HG03439 (cell line): Measurements from ENCODE around the gene KTN1.
A peak's percentile ranks its signal among the peaks of the same experiment; 100 is the strongest.

Source experiments
- ATAC-seq: cut with Tn5 transposase; IDR thresholded peaks from one replicate; pipeline ENCODE4 v1.9.1; 2021; ENCODE audit warnings: mild to moderate bottlenecking, moderate library complexity; ENCODE audit not compliant: unreplicated experiment

Gene KTN1

DNA sequence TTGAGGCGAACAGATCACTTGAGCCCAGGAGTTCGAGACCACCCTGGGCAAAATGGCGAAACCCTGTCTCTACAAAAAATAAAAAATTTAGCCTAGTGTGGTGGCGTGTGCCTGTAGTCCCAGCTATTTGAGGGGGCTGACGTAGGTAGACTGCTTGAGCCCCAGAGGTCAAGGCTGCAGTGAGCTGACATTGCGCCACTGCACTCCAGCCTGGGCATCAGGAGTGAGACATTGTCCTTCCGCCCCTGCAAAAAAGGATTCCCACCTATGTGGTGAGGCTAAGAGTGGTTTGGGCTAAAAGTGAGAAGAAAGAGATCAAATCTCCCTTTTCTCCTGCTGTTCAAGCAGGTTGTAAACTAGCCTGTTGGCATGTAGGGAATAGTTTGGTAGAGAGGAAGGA, 5.0 kb upstream of the KTN1 start:
- no peak for ATAC-seq

DNA sequence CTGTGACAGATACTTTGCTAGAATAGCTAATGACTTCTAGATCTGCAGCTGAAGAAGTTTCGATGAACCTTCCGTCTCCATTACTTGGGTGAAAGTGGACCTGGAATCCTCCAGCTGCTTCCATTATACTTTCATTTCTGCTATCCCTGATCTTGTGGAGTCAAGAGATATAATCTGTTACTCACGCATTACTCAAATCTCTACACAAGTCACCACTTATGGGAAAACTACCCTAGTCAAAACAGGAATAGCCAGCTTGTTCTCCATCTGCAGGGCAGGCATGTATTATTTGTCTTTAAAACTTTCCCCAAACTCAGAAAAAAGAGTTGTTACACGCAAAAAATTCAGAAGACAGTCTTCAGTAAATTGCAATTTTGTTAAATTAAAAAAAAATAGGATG, 2.8 kb upstream of the KTN1 start:
- no peak for ATAC-seq

DNA sequence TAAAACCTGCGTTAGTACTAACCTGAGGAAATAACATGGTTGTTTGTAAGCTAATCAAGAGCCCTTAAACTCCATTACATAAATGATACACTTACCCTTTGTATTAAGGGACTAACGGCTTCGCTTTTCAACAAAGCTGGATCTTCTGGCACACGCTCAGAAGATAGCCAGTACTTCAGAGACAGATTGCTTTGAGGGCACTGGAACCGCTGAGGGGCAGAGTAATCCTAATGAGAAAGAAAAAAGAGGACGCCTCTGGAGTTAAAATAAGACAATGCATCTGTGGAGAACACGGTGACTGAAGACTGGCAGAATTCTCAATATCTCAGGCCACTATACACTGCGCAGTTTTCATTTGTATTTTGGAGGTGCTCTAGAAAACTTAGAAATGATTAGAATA, 1.5 kb upstream of the KTN1 start:
- ATAC-seq = no peak

DNA sequence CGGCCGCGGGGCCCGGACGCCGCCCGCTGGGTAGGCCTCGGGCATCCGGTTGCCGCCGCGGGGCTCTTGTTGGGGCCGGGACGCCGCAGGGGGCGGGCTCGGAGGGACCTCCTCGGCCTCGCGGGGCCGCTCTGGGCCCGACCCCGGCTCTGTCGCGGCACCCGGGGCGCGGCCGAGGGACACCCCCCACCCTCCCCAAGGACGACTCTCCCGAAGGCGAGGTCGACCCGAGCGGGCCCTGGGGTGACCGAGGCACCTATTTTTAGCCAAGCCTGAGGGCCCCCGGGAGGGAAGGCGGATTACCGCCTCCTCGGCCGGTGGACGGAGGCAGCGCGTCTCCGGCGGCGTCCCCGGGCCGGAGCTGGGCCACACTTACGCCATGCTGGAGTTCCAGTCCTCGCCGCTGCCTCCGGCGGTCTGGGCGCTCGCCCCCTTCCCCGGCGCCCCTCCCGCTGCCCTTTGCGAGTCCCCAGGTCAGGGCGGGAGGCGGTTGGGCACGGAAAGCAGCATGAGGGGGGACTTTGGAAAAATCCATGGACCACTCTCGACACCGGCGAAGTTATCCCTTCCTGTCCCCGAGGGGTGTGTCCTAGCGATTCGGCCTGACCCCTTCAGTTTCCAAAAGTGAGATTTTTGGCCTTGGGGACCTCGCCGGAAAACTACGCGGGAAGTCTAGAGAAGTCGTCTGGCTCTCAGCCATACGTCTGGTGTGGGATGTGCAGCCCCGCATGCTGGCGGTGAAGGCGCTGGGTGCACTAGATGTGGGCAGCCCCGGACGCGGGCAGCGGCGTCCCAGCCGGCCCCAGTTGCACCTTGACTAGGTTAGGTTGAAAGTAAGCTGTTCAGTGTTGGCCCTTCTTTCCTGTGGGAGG, 699 bp downstream of the KTN1 start:
- ATAC-seq = peak; percentile 53

DNA sequence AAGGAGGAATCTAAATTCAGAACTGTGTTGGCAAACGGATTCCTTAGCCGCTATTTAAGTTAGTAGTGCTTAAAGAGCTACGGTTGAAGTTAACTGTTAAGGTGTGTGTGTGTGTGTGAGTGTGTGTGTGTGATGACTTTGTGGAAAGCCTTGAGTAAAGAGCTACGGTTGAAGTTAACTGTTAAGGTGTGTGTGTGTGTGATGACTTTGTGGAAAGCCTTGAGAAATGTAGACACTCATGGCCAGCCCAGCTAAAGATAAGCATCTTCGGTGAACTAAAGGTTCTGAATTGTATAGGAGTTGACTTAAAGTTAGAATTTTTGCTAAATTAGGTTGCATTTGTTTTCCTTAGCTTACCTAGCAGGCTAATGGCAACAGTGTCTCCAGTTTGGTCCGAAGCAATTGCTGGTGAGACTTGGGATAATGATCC, 1.4 kb downstream of the KTN1 start:
- ATAC-seq = peak; percentile 0

DNA sequence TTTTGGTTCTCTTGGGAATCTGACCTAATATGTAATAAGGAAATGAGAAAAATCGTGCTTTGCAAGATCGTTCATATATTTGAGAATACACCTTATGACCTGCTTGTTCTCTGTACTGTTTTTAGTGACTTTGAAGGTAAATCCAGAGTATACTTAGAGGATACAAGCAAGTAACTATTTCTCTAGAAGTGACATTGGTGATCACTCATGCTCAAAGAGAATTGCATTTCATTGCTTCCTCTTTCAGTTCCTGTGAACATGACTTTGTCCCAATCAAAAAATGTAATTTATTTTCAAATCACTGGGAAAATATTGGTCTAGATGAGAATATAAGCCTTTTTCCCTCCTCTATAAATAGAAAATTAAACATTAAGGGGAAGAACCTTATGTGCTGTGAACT, 2.7 kb downstream of the KTN1 start:
- ATAC-seq = no peak

DNA sequence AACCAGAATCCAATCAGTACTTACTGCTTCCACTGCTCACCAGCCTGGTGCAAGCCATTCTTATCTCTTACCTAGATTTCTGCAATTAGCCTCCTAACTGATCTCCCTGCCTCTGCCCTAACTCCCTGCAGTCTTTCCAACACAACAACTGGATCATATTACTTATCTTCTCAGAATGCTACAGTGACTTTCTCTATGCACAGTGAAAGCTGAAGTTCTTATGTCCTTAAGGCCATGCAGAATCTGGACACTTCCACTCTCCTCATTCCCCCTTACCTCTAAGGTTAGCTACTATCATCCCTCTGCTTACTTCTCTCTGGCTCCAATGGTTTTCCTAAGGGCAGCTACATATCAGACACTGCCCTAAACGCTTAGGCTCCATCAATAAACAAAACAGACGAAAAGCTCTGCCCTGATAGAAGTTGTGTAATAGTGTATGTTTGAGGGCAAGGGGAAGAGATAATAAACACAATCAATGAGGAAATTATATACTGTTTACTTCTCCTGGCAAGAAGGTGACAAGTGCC, 4.0 kb downstream of the KTN1 start:
- no peak for ATAC-seq

DNA sequence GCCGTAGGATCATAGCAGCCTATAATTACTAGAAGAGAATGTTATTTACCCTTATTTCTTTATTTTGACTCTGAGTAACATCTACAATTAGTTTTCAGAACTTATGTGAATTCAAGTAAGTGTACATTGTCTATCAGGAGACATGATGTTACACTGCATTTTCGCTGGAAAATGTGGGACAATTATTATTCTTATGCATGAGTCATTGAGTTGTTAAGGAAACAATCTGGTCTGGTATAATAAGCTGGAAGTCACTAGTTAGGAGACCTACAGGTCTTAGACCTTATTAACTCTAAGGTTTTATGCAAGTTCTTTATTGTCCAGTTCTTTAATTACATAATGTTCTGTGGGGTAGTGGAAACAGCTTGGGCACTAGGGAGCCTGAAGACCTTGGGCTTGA, 5.8 kb downstream of the KTN1 start:
- ATAC-seq = no peak

DNA sequence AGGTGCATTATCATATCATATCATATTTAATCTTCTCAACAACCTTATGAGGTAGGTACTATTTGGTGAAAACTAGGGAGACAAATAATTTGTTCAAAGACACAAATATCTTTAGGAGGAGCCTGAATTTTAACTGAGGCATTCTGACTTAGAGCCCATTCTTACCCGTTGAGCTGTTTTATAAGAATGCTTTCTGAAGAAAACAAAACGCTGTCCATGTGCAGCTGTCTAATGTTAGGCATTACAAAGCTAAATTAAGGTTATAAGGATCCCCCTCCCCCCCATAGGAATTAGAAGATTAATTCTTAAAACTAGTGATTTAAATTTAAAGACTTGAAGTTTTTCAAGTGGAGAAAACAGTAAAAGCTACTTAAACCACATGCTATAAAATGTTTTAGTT, 6.4 kb downstream of the KTN1 start:
- no peak for ATAC-seq

DNA sequence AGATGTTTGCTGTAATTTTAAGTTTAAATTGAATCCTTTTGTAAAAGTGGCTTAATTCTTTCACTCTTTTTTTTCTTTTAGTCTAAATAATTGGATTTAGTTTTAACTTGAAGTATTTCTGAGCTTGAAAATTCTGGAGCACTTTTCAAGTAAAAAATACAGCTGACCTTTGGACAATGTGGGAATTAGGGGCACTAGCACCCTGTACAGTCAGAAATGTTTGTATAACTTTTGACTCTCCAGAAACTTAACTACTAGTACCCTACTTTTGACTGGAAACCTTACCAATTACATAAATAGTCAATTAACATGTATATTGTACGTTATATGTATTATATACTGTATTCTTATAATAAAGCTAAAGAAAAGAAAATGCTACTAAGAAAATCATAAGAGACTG, 7.8 kb downstream of the KTN1 start:
- ATAC-seq = no peak

DNA sequence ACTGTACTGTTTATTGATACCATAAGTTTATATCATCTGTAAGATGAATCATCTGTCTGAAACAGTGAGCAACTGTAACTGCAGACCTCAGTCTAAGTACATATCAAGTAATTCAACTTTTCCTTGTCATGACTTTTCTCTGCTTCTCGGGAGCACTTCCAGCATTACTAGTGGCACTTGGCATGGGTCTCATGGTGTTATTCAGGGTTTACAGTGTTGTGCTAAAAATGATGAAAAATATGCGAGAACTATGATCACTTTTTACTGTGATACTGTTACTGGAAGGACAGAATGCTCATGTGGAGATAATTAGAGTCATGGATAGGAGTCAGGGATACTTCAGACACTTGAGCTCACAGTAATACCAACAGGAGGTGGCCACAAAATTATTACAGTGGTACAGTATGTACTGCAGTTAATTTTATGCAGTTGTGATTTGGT, 8.3 kb downstream of the KTN1 start:
- ATAC-seq = no peak

DNA sequence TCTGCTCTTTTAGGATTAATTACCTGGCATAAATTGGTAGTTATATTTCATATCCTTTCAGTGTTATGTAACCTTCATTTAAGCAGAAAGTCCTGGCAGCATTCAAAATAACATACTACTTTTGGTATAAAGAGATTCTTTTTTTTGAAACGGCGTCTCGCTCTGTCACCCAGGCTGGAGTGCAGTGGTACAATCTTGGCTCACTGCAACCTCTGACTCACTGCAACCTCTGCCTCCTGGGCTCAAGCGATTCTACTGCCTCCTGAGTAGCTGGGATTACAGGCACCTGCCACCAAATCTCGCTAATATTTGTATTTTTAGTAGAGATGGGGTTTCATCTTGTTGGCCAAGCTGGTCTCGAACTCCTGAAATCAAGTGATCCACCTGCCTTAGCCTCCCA, 9.2 kb downstream of the KTN1 start:
- no peak for ATAC-seq

DNA sequence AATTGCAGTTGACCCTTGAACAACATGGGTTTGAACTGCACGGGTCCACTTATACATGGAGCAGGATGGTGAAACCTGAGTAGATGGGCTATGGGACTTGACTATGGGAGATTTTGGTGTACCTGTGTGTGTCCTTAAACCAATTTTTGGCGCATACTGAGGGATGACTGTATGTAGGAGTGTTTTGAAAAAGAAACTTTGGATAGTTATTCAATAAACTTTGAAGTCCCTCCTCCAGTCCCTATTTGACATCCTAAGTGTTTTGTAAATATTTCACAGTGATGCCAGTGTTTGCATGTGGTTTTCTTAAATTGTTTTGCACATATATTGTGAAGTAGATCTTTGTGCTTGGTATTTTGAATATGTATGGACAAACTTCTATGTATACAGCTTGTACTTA, 12.4 kb downstream of the KTN1 start:
- no peak for ATAC-seq

DNA sequence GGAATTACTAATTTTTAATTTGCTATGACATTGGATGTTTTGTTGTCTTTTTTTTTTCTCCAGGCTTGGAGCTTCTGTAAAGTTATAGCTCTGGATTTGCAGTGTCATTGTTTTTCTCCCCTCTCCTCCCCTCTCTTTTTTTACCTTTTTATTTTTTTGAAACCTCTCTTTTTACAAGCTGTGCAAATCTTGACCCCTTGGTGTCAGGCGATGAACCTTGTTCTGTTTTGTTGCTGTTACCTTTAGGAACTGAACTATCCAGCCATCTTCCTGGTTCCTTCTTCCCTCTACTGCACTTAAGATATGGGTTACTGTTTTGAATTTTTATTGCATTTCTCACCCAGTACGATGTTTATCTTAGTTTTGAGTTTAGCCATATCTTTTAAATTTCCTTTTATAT, 13.7 kb downstream of the KTN1 start:
- no peak for ATAC-seq

DNA sequence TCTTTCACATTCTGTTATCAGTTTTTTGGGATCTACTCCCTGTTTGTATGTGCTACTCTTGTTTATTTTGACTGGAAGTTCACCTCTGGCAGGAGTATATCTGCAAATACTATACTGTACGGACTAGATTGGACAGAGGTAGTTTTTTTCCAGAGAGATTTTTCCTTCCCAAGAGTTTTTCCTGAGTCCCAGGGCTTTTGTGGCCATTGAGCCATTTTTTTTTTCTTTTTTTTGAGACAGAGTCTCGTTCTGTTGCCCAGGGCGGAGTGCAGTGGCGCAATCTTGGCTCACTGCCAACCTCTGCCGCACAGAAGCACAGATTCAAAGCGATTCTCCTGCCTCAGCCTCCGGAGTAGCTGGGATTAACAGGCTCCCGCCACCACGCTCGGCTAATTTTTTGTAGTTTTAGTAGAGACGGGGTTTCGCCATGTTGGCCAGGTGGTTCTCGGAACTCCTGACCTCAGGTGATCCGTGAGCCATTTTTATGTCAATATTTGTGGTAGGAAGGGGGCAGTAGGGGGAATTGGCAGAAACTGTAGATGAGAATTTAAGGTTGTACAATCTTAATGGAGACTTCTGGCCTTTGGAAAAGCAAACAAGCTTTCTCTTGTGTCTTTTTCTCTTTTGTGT, 19.4 kb downstream of the KTN1 start:
- no peak for ATAC-seq

DNA sequence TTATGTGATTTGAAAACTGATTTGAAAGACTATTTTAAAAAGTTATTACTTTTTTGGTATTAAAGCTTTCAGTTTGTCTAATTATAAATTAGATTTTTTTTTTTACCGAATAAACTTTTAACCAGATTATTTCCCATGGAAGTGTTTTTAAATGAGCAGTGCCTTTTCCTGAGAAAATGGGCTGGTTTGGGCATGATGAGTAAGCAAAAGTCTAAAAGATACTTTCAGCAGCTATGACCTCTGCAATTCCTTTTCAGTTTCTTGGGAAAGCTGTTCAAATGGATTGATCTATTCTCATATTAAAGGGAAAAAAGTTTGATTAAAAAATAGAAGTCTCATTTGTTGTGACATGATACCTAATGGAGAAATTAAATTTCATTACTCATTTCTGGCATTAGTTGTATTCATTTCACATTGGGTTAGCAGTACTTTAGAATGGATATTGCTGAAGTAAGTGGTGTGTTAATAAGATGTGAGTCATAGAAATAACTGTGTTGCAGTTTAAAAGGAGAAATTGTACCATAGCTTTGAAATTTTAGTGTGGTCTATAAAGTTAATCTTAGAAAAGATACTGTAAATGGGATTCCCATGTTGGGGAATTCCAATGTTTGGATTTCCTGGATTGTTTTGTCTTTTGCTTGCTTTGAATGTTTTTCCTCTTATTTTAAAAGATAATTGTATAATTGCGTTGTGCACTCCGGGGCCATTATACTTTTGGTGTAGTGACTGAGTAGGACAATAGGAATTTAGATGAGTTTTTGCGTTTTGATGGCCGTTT, 21.0 kb downstream of the KTN1 start:
- ATAC-seq = no peak

DNA sequence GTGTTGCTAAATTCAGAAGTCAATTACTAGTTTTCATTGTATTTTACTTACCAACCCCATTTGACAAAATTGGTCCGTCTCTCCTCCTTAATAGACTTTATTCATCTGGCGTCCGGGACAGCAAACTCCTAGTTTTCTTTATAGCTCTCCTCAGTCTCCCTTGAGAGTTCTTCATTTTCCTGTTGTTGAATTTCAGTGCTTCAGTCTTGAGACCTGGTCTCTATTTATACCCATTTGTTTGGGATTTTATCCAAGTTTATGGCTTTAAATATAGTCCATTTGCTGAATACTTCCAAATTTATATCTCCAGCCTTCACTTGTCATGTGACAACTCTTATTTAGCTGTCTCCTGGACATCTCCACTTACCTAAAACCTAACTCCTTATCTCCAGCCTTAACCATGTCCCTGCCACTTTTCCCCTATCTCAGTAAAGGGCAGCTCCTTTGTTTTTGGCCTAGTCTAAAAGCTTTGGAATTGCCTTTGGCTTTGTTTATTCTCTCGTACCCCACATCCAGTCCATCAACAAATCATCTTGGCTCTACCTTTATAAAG, 23.5 kb downstream of the KTN1 start:
- no peak for ATAC-seq

DNA sequence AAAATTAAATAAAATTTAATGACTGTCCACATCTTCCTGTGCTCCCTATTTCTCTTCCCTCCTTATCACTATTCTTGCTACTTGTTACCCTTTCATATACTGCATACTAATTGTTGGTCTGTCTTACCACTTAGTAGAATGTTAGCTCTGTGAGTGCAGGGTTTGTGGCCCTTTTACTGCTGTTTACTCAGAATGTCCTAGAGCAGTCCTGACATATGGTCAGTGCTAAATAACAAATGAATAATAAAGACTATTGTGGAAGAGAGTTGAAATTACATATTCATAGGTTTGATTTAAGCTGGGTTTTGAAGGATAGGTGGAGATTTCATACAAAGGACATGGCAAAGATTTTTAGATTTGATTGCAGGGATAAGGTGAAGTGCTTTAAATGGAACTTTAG, 24.5 kb downstream of the KTN1 start:
- no peak for ATAC-seq

DNA sequence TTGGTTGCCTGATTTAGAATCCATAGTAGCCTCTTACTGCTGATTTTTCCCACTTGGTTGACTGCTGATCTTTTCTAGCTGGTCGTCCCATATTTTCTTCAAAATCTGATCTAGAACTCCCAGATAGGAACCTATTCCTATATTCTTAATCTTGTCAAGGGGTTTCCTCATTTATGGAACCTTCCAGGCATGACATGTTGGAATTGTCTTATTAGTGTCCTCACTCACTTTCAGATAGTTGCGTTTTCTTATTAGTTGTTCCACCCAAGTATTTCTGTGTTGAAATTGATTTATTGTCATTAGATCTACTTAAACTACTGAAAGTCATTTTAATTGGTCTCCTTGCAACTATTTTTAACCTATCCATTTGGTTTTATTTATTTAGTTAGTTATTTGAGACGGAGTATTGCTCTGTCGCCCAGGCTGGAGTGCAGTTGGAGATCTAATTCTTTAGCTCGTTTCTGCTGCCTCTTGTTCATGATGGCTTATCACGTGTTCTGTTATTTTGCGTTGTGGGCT, 25.0 kb downstream of the KTN1 start:
- no peak for ATAC-seq

DNA sequence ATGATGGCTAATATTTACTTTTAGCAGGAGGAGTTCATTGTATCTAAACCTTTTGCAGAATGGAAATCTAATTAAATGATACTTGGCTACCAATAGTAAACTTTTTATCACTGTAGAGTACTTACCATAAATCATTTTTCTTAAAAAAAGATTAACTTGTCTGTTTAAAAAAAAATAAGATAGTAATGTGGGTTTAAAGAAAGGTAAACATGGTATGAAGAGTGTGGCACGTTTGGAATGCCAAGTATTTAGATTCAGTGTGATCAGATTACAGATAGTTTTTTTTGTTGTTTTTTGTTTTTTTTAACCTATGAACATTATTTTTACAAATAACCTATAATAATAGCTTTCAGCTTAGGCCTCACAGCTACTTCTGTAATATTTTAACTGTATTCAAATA, 25.8 kb downstream of the KTN1 start:
- no peak for ATAC-seq

DNA sequence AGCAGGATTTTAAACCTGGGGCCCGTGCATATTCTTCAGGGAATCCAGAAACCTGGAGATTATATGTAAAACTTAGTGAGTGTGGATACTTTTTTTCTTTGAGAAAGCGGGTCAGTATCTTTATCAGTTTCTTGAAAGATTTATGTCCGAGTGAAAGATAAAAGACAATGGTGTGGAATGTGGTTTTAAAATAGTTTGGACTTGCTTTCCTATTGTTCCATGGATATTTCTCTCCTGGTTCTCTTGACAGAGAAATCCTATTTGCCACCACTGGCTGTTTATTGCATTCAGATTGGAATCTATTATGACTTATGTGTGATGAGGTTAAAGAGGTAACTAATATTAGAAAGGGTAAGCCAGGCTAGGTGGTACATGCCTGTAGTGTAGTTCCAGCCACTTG, 27.4 kb downstream of the KTN1 start:
- no peak for ATAC-seq
